ENCODE data around the gene ARRB1. TPM values are rescaled to one million over a fixed set of nuclear protein-coding genes. Genes with fewer than 3 reads are reported as not detected.

Gene ARRB1
- total RNA-seq, 1 donor from 2014 or later: 32.8 TPM

- no peak for TF ChIP-seq CTCF (conservative IDR thresholded peaks at IDR 0.05)
- Mint-ChIP-seq H3K27ac (no peak overlapping the region), H3K36me3 (peaks cover 4% of the 10 kb centered on the region), H3K27me3 (no peaks in the 10 kb centered on the region), H3K4me1 (ENCODE audit: unreplicated experiment) (no peaks in the 10 kb centered on the region), H3K4me3 (no peak overlapping the region), H3K9me3 (peaks cover 4% of the 10 kb centered on the region)
- no peak for DNase-seq (ENCODE audit: extremely low spot score, unreplicated experiment)
Observed at GRCh38 chr11:75298976-75299260, 52.5 kb downstream of the ARRB1 start.

- Mint-ChIP-seq H3K9me3 (peaks cover 4% of the 10 kb centered on the region), H3K36me3 (peaks cover 4% of the 10 kb centered on the region), H3K4me3 (no peak overlapping the region), H3K27me3 (no peaks in the 10 kb centered on the region), H3K27ac (no peak overlapping the region), H3K4me1 (ENCODE audit: unreplicated experiment) (no peaks in the 10 kb centered on the region)
- DNase-seq (ENCODE audit: extremely low spot score, unreplicated experiment): no peak
- no peak for TF ChIP-seq CTCF (conservative IDR thresholded peaks at IDR 0.05)
Observed at GRCh38 chr11:75298191-75298975, 53.1 kb downstream of the ARRB1 start.

- no peak overlapping the region for H3K4me3 Mint-ChIP-seq
- H3K4me1 Mint-ChIP-seq (ENCODE audit: unreplicated experiment): no peaks in the 10 kb centered on the region
- H3K27me3 Mint-ChIP-seq: no peaks in the 10 kb centered on the region
- peaks cover 4% of the 10 kb centered on the region for H3K36me3 Mint-ChIP-seq
- TF ChIP-seq CTCF (conservative IDR thresholded peaks at IDR 0.05): no peak
- DNase-seq (ENCODE audit: extremely low spot score, unreplicated experiment): no peak
- H3K27ac Mint-ChIP-seq: no peak overlapping the region
- H3K9me3 Mint-ChIP-seq: peaks cover 4% of the 10 kb centered on the region
Observed at GRCh38 chr11:75293903-75294302, 57.6 kb downstream of the ARRB1 start.

GRCh38 chr11:75292943-75293342 lies 58.5 kb downstream of the ARRB1 start:
- TF ChIP-seq CTCF (conservative IDR thresholded peaks at IDR 0.05): no peak
- Mint-ChIP-seq H3K27ac (no peak overlapping the region), H3K27me3 (no peaks in the 10 kb centered on the region), H3K36me3 (peaks cover 4% of the 10 kb centered on the region), H3K4me3 (no peak overlapping the region), H3K9me3 (peaks cover 4% of the 10 kb centered on the region), H3K4me1 (ENCODE audit: unreplicated experiment) (no peaks in the 10 kb centered on the region)
- no peak for DNase-seq (ENCODE audit: extremely low spot score, unreplicated experiment)

GRCh38 chr11:75291741-75292140 lies 59.7 kb downstream of the ARRB1 start:
- Mint-ChIP-seq H3K27me3 (no peaks in the 10 kb centered on the region), H3K4me1 (ENCODE audit: unreplicated experiment) (no peaks in the 10 kb centered on the region), H3K4me3 (no peak overlapping the region), H3K27ac (no peak overlapping the region), H3K36me3 (peaks cover 4% of the 10 kb centered on the region), H3K9me3 (peaks cover 4% of the 10 kb centered on the region)
- no peak for TF ChIP-seq CTCF (conservative IDR thresholded peaks at IDR 0.05)
- no peak for DNase-seq (ENCODE audit: extremely low spot score, unreplicated experiment)
